H1 (cell line): ENCODE data around the gene PPP1CA.

Experiments
- ATF2 ChIP-seq: IDR thresholded peaks from 2 replicates; pipeline ENCODE4 v1.6.1; 2012; ENCODE audit warnings: low read length, inconsistent platforms
- POLR2A ChIP-seq, 2 experiments: IDR thresholded peaks; 1 replicate in 1 of 2; 2 replicates in 1 of 2; pipeline ENCODE4 v1.6.1; 2011; ENCODE audit warnings: low read depth in 2 of 2, low read length in 2 of 2, mild to moderate bottlenecking in 2 of 2; ENCODE audit errors: control extremely low read depth in 1 of 2
- RBBP5 ChIP-seq: IDR thresholded peaks from 2 replicates; pipeline ENCODE4 v1.7.1; 2012; ENCODE audit warnings: low read depth, mild to moderate bottlenecking, inconsistent platforms, low read length, moderate library complexity, borderline replicate concordance
- TAF1 ChIP-seq: IDR thresholded peaks from 2 replicates; pipeline ENCODE4 v1.6.1; 2011; ENCODE audit warnings: mild to moderate bottlenecking, low read depth, low read length
- USF2 ChIP-seq: IDR thresholded peaks from 2 replicates; pipeline ENCODE4 v1.6.1; 2011; ENCODE audit warnings: low read length, improper control_type of control experiment
- TF ChIP-seq, protein P1 (sequence below), 3 experiments: IDR thresholded peaks; 1 replicate in 2 of 3; 2 replicates in 1 of 3; pipeline versions ENCODE4 v1.5.1 to v1.6.1; 2011; ENCODE audit warnings: low read length in 3 of 3, mild to moderate bottlenecking in 3 of 3, inconsistent platforms in 2 of 3, low read depth in 1 of 3, moderate library complexity in 1 of 3; ENCODE audit not compliant: insufficient read depth in 1 of 3; ENCODE audit errors: control extremely low read depth in 1 of 3

DNA sequence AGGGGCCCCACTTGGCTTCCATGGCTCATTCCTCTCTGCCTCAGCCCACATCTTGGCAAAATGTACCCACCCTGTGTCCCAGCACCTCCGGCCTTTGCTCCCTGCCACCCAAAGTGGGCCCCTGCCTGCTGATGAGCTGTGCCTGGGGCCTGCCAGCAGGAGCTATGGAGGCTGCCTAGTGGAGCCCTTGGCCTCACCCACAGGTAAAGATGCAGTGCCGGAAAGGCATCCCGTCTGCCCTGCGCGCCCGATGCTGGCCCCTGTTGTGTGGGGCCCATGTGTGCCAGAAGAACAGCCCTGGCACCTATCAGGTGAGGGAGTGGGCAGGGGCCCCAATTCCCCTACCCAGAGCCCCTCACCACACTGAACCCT, 3.5 kb upstream of the PPP1CA start:
- TF ChIP-seq, protein P1, sequence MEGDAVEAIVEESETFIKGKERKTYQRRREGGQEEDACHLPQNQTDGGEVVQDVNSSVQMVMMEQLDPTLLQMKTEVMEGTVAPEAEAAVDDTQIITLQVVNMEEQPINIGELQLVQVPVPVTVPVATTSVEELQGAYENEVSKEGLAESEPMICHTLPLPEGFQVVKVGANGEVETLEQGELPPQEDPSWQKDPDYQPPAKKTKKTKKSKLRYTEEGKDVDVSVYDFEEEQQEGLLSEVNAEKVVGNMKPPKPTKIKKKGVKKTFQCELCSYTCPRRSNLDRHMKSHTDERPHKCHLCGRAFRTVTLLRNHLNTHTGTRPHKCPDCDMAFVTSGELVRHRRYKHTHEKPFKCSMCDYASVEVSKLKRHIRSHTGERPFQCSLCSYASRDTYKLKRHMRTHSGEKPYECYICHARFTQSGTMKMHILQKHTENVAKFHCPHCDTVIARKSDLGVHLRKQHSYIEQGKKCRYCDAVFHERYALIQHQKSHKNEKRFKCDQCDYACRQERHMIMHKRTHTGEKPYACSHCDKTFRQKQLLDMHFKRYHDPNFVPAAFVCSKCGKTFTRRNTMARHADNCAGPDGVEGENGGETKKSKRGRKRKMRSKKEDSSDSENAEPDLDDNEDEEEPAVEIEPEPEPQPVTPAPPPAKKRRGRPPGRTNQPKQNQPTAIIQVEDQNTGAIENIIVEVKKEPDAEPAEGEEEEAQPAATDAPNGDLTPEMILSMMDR (IDR thresholded peaks at IDR 0.05; ENCODE audit: control extremely low read depth in 1 of 3, insufficient read depth in 1 of 3, low read depth in 1 of 3, low read length in 3 of 3) = no peak
- TF ChIP-seq ATF2 = no peak
- no peak for TF ChIP-seq POLR2A (IDR thresholded peaks at IDR 0.05; ENCODE audit: control extremely low read depth in 1 of 2, low read depth in 2 of 2, low read length in 2 of 2)
- no peak for TF ChIP-seq TAF1
- no peak for TF ChIP-seq RBBP5
- no peak for TF ChIP-seq USF2
